Subcutaneous adipose tissue (tissue), 4 donors: ENCODE data around the gene PTS. TPM values are rescaled to one million over a fixed set of nuclear protein-coding genes. Genes with fewer than 3 reads are reported as not detected.

Source experiments
- total RNA-seq, 4 donors: library from RNA; depleted of rRNA; stranded (reverse); fragments of >200 nt; gene quantifications; one replicate each; pipeline ENCODE4 v1.1.0, GENCODE V29; 2016
- TF ChIP-seq, protein P1 (sequence below): fragments of 450-650 bp; IDR thresholded peaks from one replicate; pipeline ENCODE4 v1.5.1; 2016; ENCODE audit warnings: low read depth, mild to moderate bottlenecking, control low read depth, antibody characterized with exemption, moderate library complexity

The PTS gene
- 10 to 100 TPM; 19.8 to 40.1 (median 25.6) TPM for total RNA-seq

- TF ChIP-seq, protein P1, sequence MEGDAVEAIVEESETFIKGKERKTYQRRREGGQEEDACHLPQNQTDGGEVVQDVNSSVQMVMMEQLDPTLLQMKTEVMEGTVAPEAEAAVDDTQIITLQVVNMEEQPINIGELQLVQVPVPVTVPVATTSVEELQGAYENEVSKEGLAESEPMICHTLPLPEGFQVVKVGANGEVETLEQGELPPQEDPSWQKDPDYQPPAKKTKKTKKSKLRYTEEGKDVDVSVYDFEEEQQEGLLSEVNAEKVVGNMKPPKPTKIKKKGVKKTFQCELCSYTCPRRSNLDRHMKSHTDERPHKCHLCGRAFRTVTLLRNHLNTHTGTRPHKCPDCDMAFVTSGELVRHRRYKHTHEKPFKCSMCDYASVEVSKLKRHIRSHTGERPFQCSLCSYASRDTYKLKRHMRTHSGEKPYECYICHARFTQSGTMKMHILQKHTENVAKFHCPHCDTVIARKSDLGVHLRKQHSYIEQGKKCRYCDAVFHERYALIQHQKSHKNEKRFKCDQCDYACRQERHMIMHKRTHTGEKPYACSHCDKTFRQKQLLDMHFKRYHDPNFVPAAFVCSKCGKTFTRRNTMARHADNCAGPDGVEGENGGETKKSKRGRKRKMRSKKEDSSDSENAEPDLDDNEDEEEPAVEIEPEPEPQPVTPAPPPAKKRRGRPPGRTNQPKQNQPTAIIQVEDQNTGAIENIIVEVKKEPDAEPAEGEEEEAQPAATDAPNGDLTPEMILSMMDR, result no peak
Observed at GRCh38 chr11:112226062-112226830, at the start of gene PTS. Gene PTS, plus strand, starts transcription at chr11:112226428. Its CDS starts 16 bp downstream, at chr11:112226444.

DNA sequence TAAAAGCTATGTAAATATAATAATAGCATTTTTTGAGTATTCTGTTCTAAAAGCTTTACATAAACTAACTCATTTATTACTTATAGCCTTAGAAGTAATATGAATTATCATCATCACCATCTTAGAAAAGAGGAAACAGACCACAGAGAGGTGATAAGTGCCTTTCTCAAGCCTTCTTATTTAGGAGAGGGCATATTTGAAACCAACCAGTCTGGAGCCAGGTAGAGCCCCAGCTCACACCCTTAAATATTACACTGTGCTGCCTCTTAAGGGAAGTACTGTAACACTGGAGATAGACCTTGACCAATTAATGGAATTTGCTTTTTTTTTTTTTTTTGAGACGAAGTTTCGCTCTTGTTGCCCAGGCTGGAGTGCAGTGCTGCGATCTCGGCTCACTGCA, 48.6 kb upstream of the PTS start:
- TF ChIP-seq, protein P1, result no peak

GRCh38 chr11:112178428-112178827, 47.8 kb upstream of the PTS start:
- TF ChIP-seq, protein P1, result no peak

GRCh38 chr11:112178936-112179335, 47.3 kb upstream of the PTS start:
- TF ChIP-seq, protein P1, result no peak

- TF ChIP-seq, protein P1, result no peak
Observed at GRCh38 chr11:112179601-112180000, 46.6 kb upstream of the PTS start.

- TF ChIP-seq, protein P1, result no peak
Observed at GRCh38 chr11:112182867-112183266, 43.4 kb upstream of the PTS start.

DNA sequence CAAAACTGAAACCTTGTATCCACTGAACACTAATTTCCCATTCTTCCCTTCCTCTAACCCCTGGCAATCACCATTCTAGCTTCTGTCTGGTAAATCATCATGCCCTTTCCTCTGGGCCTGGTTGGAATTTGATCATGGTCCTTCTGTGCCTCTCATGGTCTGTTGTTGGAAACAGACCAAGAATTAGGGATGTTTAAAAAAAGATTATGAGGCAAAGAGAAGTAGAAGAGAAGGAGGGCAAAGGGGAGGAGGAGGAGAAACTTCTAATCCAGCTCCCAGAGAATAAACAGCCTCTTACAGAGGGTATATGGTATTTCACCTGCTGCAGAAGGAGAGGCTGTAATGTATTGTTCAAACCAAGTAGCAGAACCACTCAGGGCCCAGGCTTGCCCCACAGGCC, 40.3 kb upstream of the PTS start:
- TF ChIP-seq, protein P1, result no peak
